Measurements from ENCODE around the gene DMKN. TPM values are rescaled to one million over a fixed set of nuclear protein-coding genes. Genes with fewer than 3 reads are reported as not detected.

The DMKN gene
- total and polyA plus RNA-seq, 2 donors (not counting 1 experiment from before 2014, with no cell fraction given), result 2.8 to 14.2 TPM

- DNase-seq (ENCODE audit: low read depth in 2 of 2), result no peak
- H3K27ac ChIP-seq (ENCODE audit: insufficient read depth, low read length), result no peak overlapping the region
- H2AFZ ChIP-seq (ENCODE audit: low read length), result no peak overlapping the region
- no peak for TF ChIP-seq EZH2 (IDR thresholded peaks at IDR 0.05; ENCODE audit: low read length, missing control alignments)
- TF ChIP-seq, protein P1, sequence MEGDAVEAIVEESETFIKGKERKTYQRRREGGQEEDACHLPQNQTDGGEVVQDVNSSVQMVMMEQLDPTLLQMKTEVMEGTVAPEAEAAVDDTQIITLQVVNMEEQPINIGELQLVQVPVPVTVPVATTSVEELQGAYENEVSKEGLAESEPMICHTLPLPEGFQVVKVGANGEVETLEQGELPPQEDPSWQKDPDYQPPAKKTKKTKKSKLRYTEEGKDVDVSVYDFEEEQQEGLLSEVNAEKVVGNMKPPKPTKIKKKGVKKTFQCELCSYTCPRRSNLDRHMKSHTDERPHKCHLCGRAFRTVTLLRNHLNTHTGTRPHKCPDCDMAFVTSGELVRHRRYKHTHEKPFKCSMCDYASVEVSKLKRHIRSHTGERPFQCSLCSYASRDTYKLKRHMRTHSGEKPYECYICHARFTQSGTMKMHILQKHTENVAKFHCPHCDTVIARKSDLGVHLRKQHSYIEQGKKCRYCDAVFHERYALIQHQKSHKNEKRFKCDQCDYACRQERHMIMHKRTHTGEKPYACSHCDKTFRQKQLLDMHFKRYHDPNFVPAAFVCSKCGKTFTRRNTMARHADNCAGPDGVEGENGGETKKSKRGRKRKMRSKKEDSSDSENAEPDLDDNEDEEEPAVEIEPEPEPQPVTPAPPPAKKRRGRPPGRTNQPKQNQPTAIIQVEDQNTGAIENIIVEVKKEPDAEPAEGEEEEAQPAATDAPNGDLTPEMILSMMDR (conservative IDR thresholded peaks at IDR 0.05 in 1 of 2, IDR thresholded peaks at IDR 0.05 in 1 of 2; ENCODE audit: low read depth in 1 of 2, low read length in 2 of 2), result no peak
- no peaks in the 10 kb centered on the region for H3K9me3 ChIP-seq (ENCODE audit: control insufficient read depth, insufficient read depth, low read depth, low read length)
- H3K4me1 ChIP-seq (ENCODE audit: control insufficient read depth, extremely low read depth, insufficient read depth, low read length), result no peaks in the 10 kb centered on the region
- H3K27me3 ChIP-seq (ENCODE audit: control insufficient read depth, insufficient read depth, low read length), result peaks cover 8% of the 10 kb centered on the region
- no peak overlapping the region for H3K4me2 ChIP-seq (ENCODE audit: extremely low read depth, insufficient read depth, low read length)
- H3K79me2 ChIP-seq (ENCODE audit: control insufficient read depth, insufficient read depth, low read length), result no peaks in the 10 kb centered on the region
- no peak overlapping the region for H3K4me3 ChIP-seq (replicated peaks in 1 of 4; ENCODE audit: control extremely low read depth in 1 of 4, insufficient read depth in 1 of 4, low read depth in 3 of 4, low read length in 4 of 4)
- H4K20me1 ChIP-seq (ENCODE audit: control insufficient read depth, extremely low read depth, insufficient read depth, low read length), result no peaks in the 10 kb centered on the region
- H3K36me3 ChIP-seq (ENCODE audit: control insufficient read depth, insufficient read depth, low read length), result no peaks in the 10 kb centered on the region
- H3K9ac ChIP-seq (ENCODE audit: insufficient read depth, low read length), result no peak overlapping the region
Measured at GRCh38 chr19:35500611-35501010, 12.8 kb downstream of the DMKN start.

- Histone ChIP-seq H3K9ac (ENCODE audit: insufficient read depth, low read length) (no peak overlapping the region), H3K4me1 (ENCODE audit: control insufficient read depth, extremely low read depth, insufficient read depth, low read length) (no peaks in the 10 kb centered on the region), H3K4me2 (ENCODE audit: extremely low read depth, insufficient read depth, low read length) (no peak overlapping the region), H2AFZ (ENCODE audit: low read length) (no peak overlapping the region), H3K79me2 (ENCODE audit: control insufficient read depth, insufficient read depth, low read length) (no peaks in the 10 kb centered on the region), H3K27ac (ENCODE audit: insufficient read depth, low read length) (no peak overlapping the region), H3K9me3 (ENCODE audit: control insufficient read depth, insufficient read depth, low read depth, low read length) (no peaks in the 10 kb centered on the region), H3K4me3 (replicated peaks in 1 of 4; ENCODE audit: control extremely low read depth in 1 of 4, insufficient read depth in 1 of 4, low read depth in 3 of 4, low read length in 4 of 4) (no peak overlapping the region), H3K27me3 (ENCODE audit: control insufficient read depth, insufficient read depth, low read length) (peaks cover 2% of the 10 kb centered on the region), H4K20me1 (ENCODE audit: control insufficient read depth, extremely low read depth, insufficient read depth, low read length) (no peaks in the 10 kb centered on the region), H3K36me3 (ENCODE audit: control insufficient read depth, insufficient read depth, low read length) (no peaks in the 10 kb centered on the region)
- no peak for DNase-seq (ENCODE audit: low read depth in 2 of 2)
- TF ChIP-seq, protein P1 (conservative IDR thresholded peaks at IDR 0.05 in 1 of 2, IDR thresholded peaks at IDR 0.05 in 1 of 2; ENCODE audit: low read depth in 1 of 2, low read length in 2 of 2), result no peak
- TF ChIP-seq EZH2 (IDR thresholded peaks at IDR 0.05; ENCODE audit: low read length, missing control alignments), result no peak
Measured at GRCh38 chr19:35498984-35499527, 14.4 kb downstream of the DMKN start.

DNA sequence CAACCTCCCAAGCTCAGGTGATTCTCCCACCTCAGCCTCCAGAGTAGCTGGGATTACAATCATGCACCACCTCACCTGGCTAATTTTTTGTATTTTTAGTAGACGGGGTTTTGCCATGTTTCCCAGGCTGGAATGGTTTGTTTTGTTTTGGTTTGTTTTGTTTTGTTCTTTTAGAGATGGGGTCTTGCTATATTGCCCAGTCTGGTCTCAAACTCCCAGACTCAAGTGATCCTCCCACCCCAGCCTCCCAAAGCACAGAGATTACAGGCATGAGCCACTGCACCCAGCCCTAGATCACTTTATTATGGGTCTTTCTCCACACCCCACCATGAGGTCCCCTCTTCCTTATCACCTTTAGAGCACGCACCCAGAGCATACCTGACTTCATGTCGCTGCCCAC is 15.2 kb downstream of the DMKN start:
- H3K27me3 ChIP-seq (ENCODE audit: control insufficient read depth, insufficient read depth, low read length), result no peaks in the 10 kb centered on the region
- H3K4me1 ChIP-seq (ENCODE audit: control insufficient read depth, extremely low read depth, insufficient read depth, low read length), result no peaks in the 10 kb centered on the region
- no peak overlapping the region for H3K27ac ChIP-seq (ENCODE audit: insufficient read depth, low read length)
- no peak overlapping the region for H3K4me3 ChIP-seq (replicated peaks in 1 of 4; ENCODE audit: control extremely low read depth in 1 of 4, insufficient read depth in 1 of 4, low read depth in 3 of 4, low read length in 4 of 4)
- no peaks in the 10 kb centered on the region for H3K79me2 ChIP-seq (ENCODE audit: control insufficient read depth, insufficient read depth, low read length)
- no peak overlapping the region for H3K9ac ChIP-seq (ENCODE audit: insufficient read depth, low read length)
- TF ChIP-seq EZH2 (IDR thresholded peaks at IDR 0.05; ENCODE audit: low read length, missing control alignments), result no peak
- TF ChIP-seq, protein P1 (conservative IDR thresholded peaks at IDR 0.05 in 1 of 2, IDR thresholded peaks at IDR 0.05 in 1 of 2; ENCODE audit: low read depth in 1 of 2, low read length in 2 of 2), result no peak
- H2AFZ ChIP-seq (ENCODE audit: low read length), result no peak overlapping the region
- no peaks in the 10 kb centered on the region for H4K20me1 ChIP-seq (ENCODE audit: control insufficient read depth, extremely low read depth, insufficient read depth, low read length)
- DNase-seq (ENCODE audit: low read depth in 2 of 2), result no peak
- H3K4me2 ChIP-seq (ENCODE audit: extremely low read depth, insufficient read depth, low read length), result no peak overlapping the region
- no peaks in the 10 kb centered on the region for H3K9me3 ChIP-seq (ENCODE audit: control insufficient read depth, insufficient read depth, low read depth, low read length)
- no peaks in the 10 kb centered on the region for H3K36me3 ChIP-seq (ENCODE audit: control insufficient read depth, insufficient read depth, low read length)
